Naive thymus-derived CD8-positive, alpha-beta T cell (primary cell): ENCODE measurements around the gene SBF1. TPM values are rescaled to one million over a fixed set of nuclear protein-coding genes. Genes with fewer than 3 reads are reported as not detected.
"Not testable (repeated sequence)": the region's sequence is repeated elsewhere in the genome, so short reads cannot be mapped to it uniquely, and the experiment has no call there.

Source experiments
- ATAC-seq, 2 donors: fragments of 150-1000 bp; cut with Tn5 transposase in 1 of 2; sonication (Bioruptor Pico), chemical (Tn5 transposase) in 1 of 2; 1 replicate in 1 of 2; 2 replicates in 1 of 2; pipeline ENCODE4 v1.10.0; 2021; ENCODE audit warnings: mild to moderate bottlenecking in 2 of 2, moderate library complexity in 2 of 2
- POLR2A ChIA-PET: fragments of 350-600 bp; sonication (Branson Sonifier 250); formaldehyde crosslinking; loops from one replicate; lab custom pipeline; 2021; ENCODE audit warnings: antibody characterized with exemption; lab: Charles Lee
- DNase-seq, 10 donors: peaks; one replicate each; pipeline versions ENCODE4 v3.0.0 to v3.0.0-alpha.2; 2020 to 2022
- H3K27ac Mint-ChIP-seq, 10 donors: one replicate each; pipeline ENCODE4 v1.8.0; 2020 to 2022; ENCODE audit warnings: mild to moderate bottlenecking in 10 of 10, mixed read lengths in 10 of 10, moderate library complexity in 4 of 10, inconsistent platforms in 1 of 10
- H3K27me3 Mint-ChIP-seq, 5 donors: one replicate each; pipeline ENCODE4 v1.8.0; 2021 to 2022; ENCODE audit warnings: mixed read lengths in 5 of 5
- H3K36me3 Mint-ChIP-seq, 3 donors: one replicate each; pipeline ENCODE4 v1.8.0; 2020 to 2022; ENCODE audit warnings: mixed read lengths in 3 of 3, mild to moderate bottlenecking in 2 of 3, inconsistent platforms in 1 of 3
- H3K4me1 Mint-ChIP-seq, 4 donors: one replicate each; pipeline ENCODE4 v1.8.0; 2021 to 2022; ENCODE audit warnings: mixed read lengths in 4 of 4
- H3K4me3 Mint-ChIP-seq, 10 donors: one replicate each; pipeline ENCODE4 v1.8.0; 2020 to 2022; ENCODE audit warnings: mild to moderate bottlenecking in 10 of 10, mixed read lengths in 10 of 10, moderate library complexity in 6 of 10, inconsistent platforms in 1 of 10
- H3K9me3 Mint-ChIP-seq, 9 donors: one replicate each; pipeline ENCODE4 v1.8.0; 2020 to 2022; ENCODE audit warnings: mixed read lengths in 9 of 9, mild to moderate bottlenecking in 3 of 9, inconsistent platforms in 1 of 9, moderate library complexity in 1 of 9
- polyA plus RNA-seq, 3 donors: library from polyadenylated mRNA; unstranded; fragments of 300-500 nt; fragmentation: Illumina TruSeq; gene quantifications; one replicate each; pipeline ENCODE4 v1.2.3, GENCODE V29; 2021
- total RNA-seq, 8 experiments: library from RNA in 2 of 8; stranded (reverse) in 2 of 8; gene quantifications; one replicate each; pipeline ENCODE4 v1.2.3 and lab custom pipeline; 2021 to 2026

SBF1 gene
- total and polyA plus RNA-seq, 5 experiments from 2014 or later = 17.1 to 222 (median 37.4) TPM

- POLR2A ChIA-PET = no interaction called here
- Mint-ChIP-seq H3K36me3 (peaks cover 0 to 77% (median 8%) of the 10 kb centered on the region in 3 donors), H3K27ac (no peak overlapping the region), H3K4me3 (no peak overlapping the region), H3K27me3 (no peaks in the 10 kb centered on the region), H3K4me1 (peaks cover 0 to 3% (median 0%) of the 10 kb centered on the region in 4 donors), H3K9me3 (no peaks in the 10 kb centered on the region)
- ATAC-seq (no peak), DNase-seq (peak in 1 of 10 donors; percentile 24)
Observed at GRCh38 chr22:50414476-50415248, 60.2 kb downstream of the SBF1 start.

GRCh38 chr22:50408954-50409353 is 65.9 kb downstream of the SBF1 start:
- Mint-ChIP-seq H3K4me1 (peaks cover 2 to 13% (median 6%) of the 10 kb centered on the region in 4 donors), H3K36me3 (peaks cover 0 to 64% (median 3%) of the 10 kb centered on the region in 3 donors)
- not testable (repeated sequence) for DNase-seq, H3K9me3 Mint-ChIP-seq, H3K27me3 Mint-ChIP-seq, ATAC-seq, H3K4me3 Mint-ChIP-seq, H3K27ac Mint-ChIP-seq
- POLR2A ChIA-PET = interaction anchor here (0.6 kb wide), 1 partner anchor 18 kb away, joined by 3 read pairs; no protein-coding TSS in a partner anchor

- H3K9me3 Mint-ChIP-seq = no peaks in the 10 kb centered on the region
- DNase-seq (no peak), ATAC-seq (no peak)
- POLR2A ChIA-PET = interaction anchor here (0.6 kb wide), 1 partner anchor 19 kb away, joined by 3 read pairs; no protein-coding TSS in a partner anchor
- H3K4me1 Mint-ChIP-seq = peaks cover 7 to 11% (median 10%) of the 10 kb centered on the region in 4 donors
- H3K27ac Mint-ChIP-seq = peak overlapping the region in 3 of 10 donors; percentile 1 to 39 (median 17)
- H3K36me3 Mint-ChIP-seq = peaks cover 0 to 61% (median 3%) of the 10 kb centered on the region in 3 donors
- H3K27me3 Mint-ChIP-seq = no peaks in the 10 kb centered on the region
- no peak overlapping the region for H3K4me3 Mint-ChIP-seq
Observed at GRCh38 chr22:50408311-50408710, 66.5 kb downstream of the SBF1 start.

- POLR2A ChIA-PET = no interaction called here
- H3K27ac Mint-ChIP-seq = peak overlapping the region in 7 of 10 donors; percentile 31 to 79 (median 57)
- DNase-seq = no peak
- no peaks in the 10 kb centered on the region for H3K9me3 Mint-ChIP-seq
- no peak overlapping the region for H3K4me3 Mint-ChIP-seq
- H3K36me3 Mint-ChIP-seq = peaks cover 0 to 72% (median 3%) of the 10 kb centered on the region in 3 donors
- ATAC-seq = no peak
- H3K27me3 Mint-ChIP-seq = no peaks in the 10 kb centered on the region
- H3K4me1 Mint-ChIP-seq = peaks cover 13 to 23% (median 15%) of the 10 kb centered on the region in 4 donors
Observed at GRCh38 chr22:50406416-50407170, 68.2 kb downstream of the SBF1 start.

- H3K9me3 Mint-ChIP-seq = no peaks in the 10 kb centered on the region
- H3K27ac Mint-ChIP-seq = peak overlapping the region in 4 of 10 donors; percentile 38 to 86 (median 77)
- peaks cover 0 to 67% (median 3%) of the 10 kb centered on the region in 3 donors for H3K36me3 Mint-ChIP-seq
- ATAC-seq (no peak), DNase-seq (no peak)
- peaks cover 19 to 39% (median 36%) of the 10 kb centered on the region in 4 donors for H3K4me1 Mint-ChIP-seq
- no peak overlapping the region for H3K4me3 Mint-ChIP-seq
- POLR2A ChIA-PET = interaction anchor here (0.9 to 1.0 kb wide), 2 partner anchors 42 to 218 kb away, joined by 3 to 5 read pairs; no protein-coding TSS in a partner anchor
- H3K27me3 Mint-ChIP-seq = no peaks in the 10 kb centered on the region
Observed at GRCh38 chr22:50403701-50404101, 71.1 kb downstream of the SBF1 start.

GRCh38 chr22:50401907-50402306 is 72.9 kb downstream of the SBF1 start:
- Mint-ChIP-seq H3K4me3 (no peak overlapping the region), H3K9me3 (no peaks in the 10 kb centered on the region), H3K27ac (peak overlapping the region in 3 of 10 donors; percentile 20 to 38 (median 31)), H3K4me1 (peaks cover 21 to 44% (median 40%) of the 10 kb centered on the region in 4 donors), H3K36me3 (peaks cover 0 to 56% (median 0%) of the 10 kb centered on the region in 3 donors), H3K27me3 (no peaks in the 10 kb centered on the region)
- POLR2A ChIA-PET = interaction anchor here (0.7 kb wide), 1 partner anchor 10 kb away, joined by 3 read pairs; no protein-coding TSS in a partner anchor
- DNase-seq (no peak), ATAC-seq (no peak)

- peaks cover 22 to 48% (median 43%) of the 10 kb centered on the region in 4 donors for H3K4me1 Mint-ChIP-seq
- H3K36me3 Mint-ChIP-seq = peaks cover 0 to 55% (median 0%) of the 10 kb centered on the region in 3 donors
- no peaks in the 10 kb centered on the region for H3K9me3 Mint-ChIP-seq
- POLR2A ChIA-PET = no interaction called here
- ATAC-seq (no peak), DNase-seq (no peak)
- no peaks in the 10 kb centered on the region for H3K27me3 Mint-ChIP-seq
- no peak overlapping the region for H3K4me3 Mint-ChIP-seq
- H3K27ac Mint-ChIP-seq = peak overlapping the region in 6 of 10 donors; percentile 18 to 90 (median 78)
Observed at GRCh38 chr22:50400931-50401330, 73.9 kb downstream of the SBF1 start.

GRCh38 chr22:50400406-50400805 is 74.4 kb downstream of the SBF1 start:
- peak overlapping the region; percentile 68 to 90 (median 84) for H3K27ac Mint-ChIP-seq
- DNase-seq = no peak
- H3K4me1 Mint-ChIP-seq = peaks cover 21 to 48% (median 43%) of the 10 kb centered on the region in 4 donors
- peak overlapping the region in 3 of 10 donors; percentile 6 to 24 (median 24) for H3K4me3 Mint-ChIP-seq
- H3K36me3 Mint-ChIP-seq = peaks cover 0 to 53% (median 0%) of the 10 kb centered on the region in 3 donors
- no peaks in the 10 kb centered on the region for H3K27me3 Mint-ChIP-seq
- no peaks in the 10 kb centered on the region for H3K9me3 Mint-ChIP-seq
- no peak for ATAC-seq
- POLR2A ChIA-PET = interaction anchor here (1.1 kb wide), 1 partner anchor 220 kb away, joined by 3 read pairs; no protein-coding TSS in a partner anchor

- Mint-ChIP-seq H3K9me3 (no peaks in the 10 kb centered on the region), H3K27ac (peak overlapping the region; percentile 68 to 90 (median 84)), H3K4me1 (peaks cover 21 to 50% (median 42%) of the 10 kb centered on the region in 4 donors), H3K27me3 (no peaks in the 10 kb centered on the region), H3K36me3 (peaks cover 0 to 55% (median 5%) of the 10 kb centered on the region in 3 donors), H3K4me3 (peak overlapping the region in 3 of 10 donors; percentile 6 to 41 (median 24))
- POLR2A ChIA-PET = interaction anchor here (1.1 kb wide), 1 partner anchor 221 kb away, joined by 3 read pairs; no protein-coding TSS in a partner anchor
- peak; percentile 33 to 44 for ATAC-seq
- peak in 3 of 10 donors; percentile 4 to 14 (median 12) for DNase-seq
Observed at GRCh38 chr22:50399751-50400331, 75.0 kb downstream of the SBF1 start.

- Mint-ChIP-seq H3K27ac (peak overlapping the region; percentile 53 to 86 (median 78)), H3K36me3 (peaks cover 0 to 57% (median 6%) of the 10 kb centered on the region in 3 donors), H3K4me3 (peak overlapping the region in 1 of 10 donors; percentile 29), H3K4me1 (peaks cover 19 to 49% (median 40%) of the 10 kb centered on the region in 4 donors), H3K27me3 (no peaks in the 10 kb centered on the region), H3K9me3 (no peaks in the 10 kb centered on the region)
- no peak for ATAC-seq
- no peak for DNase-seq
- POLR2A ChIA-PET = interaction anchor here (0.7 to 1.1 kb wide), 2 partner anchors 114 to 222 kb away, joined by 3 read pairs; no protein-coding TSS in a partner anchor
Observed at GRCh38 chr22:50398831-50399648, 75.8 kb downstream of the SBF1 start.
